ENCODE results near the gene VASH2.
"Not testable (repeated sequence)": the region's sequence is repeated elsewhere in the genome, so short reads cannot be mapped to it uniquely, and the experiment has no call there.

VASH2 gene

DNA sequence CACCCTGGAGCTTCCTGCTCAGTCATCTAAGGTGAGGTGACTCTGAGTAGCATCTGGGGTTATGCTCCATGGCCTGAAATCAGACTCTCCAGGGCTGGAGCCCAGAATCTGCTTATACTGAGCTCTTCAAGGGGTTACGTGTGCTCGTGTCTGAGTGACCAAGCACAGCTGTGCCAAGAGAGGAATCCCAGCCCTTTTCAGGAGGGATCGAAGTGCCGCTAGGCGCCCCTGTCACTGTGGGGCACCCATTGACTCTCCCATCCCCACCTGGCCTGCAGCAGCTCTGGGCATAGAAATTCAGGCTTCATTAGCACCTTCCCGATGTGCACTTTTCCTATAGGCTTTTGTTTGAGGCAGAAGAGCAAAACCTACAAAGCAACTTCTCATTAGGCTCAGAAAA lies 13.8 kb downstream of the VASH2 start:
- DNase-seq (ENCODE audit: insufficient read length, low spot score) (no peak), FAIRE-seq (no peak)
- no peak for TF ChIP-seq PAX5 (IDR thresholded peaks at IDR 0.05; ENCODE audit: insufficient read depth, low read length, severe bottlenecking)
- no peak for TF ChIP-seq POU2F2 (IDR thresholded peaks at IDR 0.05; ENCODE audit: low read depth, low read length)
- no peak for TF ChIP-seq POLR2A (IDR thresholded peaks at IDR 0.05; ENCODE audit: low read depth, low read length)
- no peak for TF ChIP-seq SPI1 (IDR thresholded peaks at IDR 0.05; ENCODE audit: low read depth, low read length)
- no peak for TF ChIP-seq POLR2AphosphoS5 (IDR thresholded peaks at IDR 0.05; ENCODE audit: low read depth, low read length)
- TF ChIP-seq TAF1 (IDR thresholded peaks at IDR 0.05; ENCODE audit: low read depth, low read length) = no peak

DNA sequence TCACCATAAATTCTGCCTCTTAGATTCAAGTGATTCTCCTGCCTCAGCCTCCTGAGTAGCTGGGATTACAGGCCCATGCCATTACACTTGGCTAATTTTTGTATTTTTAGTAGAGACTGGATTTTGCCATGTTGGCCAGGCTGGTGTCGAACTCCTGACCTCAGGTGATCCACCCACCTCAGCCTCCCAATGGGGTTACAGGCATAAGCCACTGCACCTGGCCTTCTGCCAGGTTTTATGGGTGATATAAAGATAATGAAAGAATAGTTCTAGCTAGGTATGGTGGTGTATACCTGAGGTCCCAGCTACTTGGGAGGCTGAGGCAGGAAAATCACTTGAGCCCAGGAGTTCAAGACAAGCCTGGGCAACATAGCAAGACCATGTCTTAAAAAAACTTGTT lies 14.7 kb downstream of the VASH2 start:
- not testable (repeated sequence) for FAIRE-seq; DNase-seq (ENCODE audit: insufficient read length, low spot score)

GRCh38 chr1:212966616-212967015 lies 16.3 kb downstream of the VASH2 start:
- FAIRE-seq = no peak
- DNase-seq (ENCODE audit: insufficient read length, low spot score) = no peak
- TF ChIP-seq SPI1 (IDR thresholded peaks at IDR 0.05; ENCODE audit: low read depth, low read length) (no peak), PAX5 (IDR thresholded peaks at IDR 0.05; ENCODE audit: insufficient read depth, low read length, severe bottlenecking) (no peak), POLR2AphosphoS5 (IDR thresholded peaks at IDR 0.05; ENCODE audit: low read depth, low read length) (no peak), POU2F2 (IDR thresholded peaks at IDR 0.05; ENCODE audit: low read depth, low read length) (no peak), TAF1 (IDR thresholded peaks at IDR 0.05; ENCODE audit: low read depth, low read length) (no peak), POLR2A (IDR thresholded peaks at IDR 0.05; ENCODE audit: low read depth, low read length) (no peak)

GRCh38 chr1:212967801-212968200 lies 17.5 kb downstream of the VASH2 start:
- TF ChIP-seq PAX5 (IDR thresholded peaks at IDR 0.05; ENCODE audit: insufficient read depth, low read length, severe bottlenecking) (no peak), POU2F2 (IDR thresholded peaks at IDR 0.05; ENCODE audit: low read depth, low read length) (no peak), POLR2AphosphoS5 (IDR thresholded peaks at IDR 0.05; ENCODE audit: low read depth, low read length) (no peak), SPI1 (IDR thresholded peaks at IDR 0.05; ENCODE audit: low read depth, low read length) (no peak), TAF1 (IDR thresholded peaks at IDR 0.05; ENCODE audit: low read depth, low read length) (no peak), POLR2A (IDR thresholded peaks at IDR 0.05; ENCODE audit: low read depth, low read length) (no peak)
- peak; percentile 87 for FAIRE-seq
- no peak for DNase-seq (ENCODE audit: insufficient read length, low spot score)

DNA sequence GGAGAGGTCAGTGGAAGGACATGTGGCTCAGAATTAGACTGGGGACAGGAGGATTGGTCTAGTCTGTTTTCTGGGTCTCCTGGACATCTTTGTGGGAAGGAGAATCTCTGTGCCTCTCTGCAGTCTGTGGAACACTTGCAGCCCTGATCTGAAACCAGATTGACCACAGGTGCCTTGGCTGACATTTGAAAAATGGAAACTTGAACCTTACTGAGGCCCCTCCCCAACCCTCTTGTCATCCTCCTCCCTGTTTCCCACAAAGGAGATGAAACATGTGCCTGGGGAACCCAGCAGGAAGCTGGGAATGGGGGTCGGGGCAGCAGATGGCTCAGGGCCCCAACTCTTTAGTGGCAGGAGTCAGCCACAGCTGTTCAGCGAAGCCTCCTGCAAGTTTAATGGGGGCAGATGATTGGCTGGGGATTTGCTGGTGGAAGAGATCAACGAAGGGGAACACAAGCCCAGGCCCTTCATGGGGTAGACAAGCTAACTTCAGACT lies 18.1 kb downstream of the VASH2 start:
- FAIRE-seq = peak; percentile 79
- TF ChIP-seq POU2F2 (IDR thresholded peaks at IDR 0.05; ENCODE audit: low read depth, low read length) (no peak), TAF1 (IDR thresholded peaks at IDR 0.05; ENCODE audit: low read depth, low read length) (no peak), PAX5 (IDR thresholded peaks at IDR 0.05; ENCODE audit: insufficient read depth, low read length, severe bottlenecking) (no peak), POLR2A (IDR thresholded peaks at IDR 0.05; ENCODE audit: low read depth, low read length) (no peak), POLR2AphosphoS5 (IDR thresholded peaks at IDR 0.05; ENCODE audit: low read depth, low read length) (no peak), SPI1 (IDR thresholded peaks at IDR 0.05; ENCODE audit: low read depth, low read length) (no peak)
- DNase-seq (ENCODE audit: insufficient read length, low spot score) = no peak

- no peak for FAIRE-seq
- DNase-seq (ENCODE audit: insufficient read length, low spot score) = no peak
Measured at GRCh38 chr1:212970085-212970484, 19.7 kb downstream of the VASH2 start.

DNA sequence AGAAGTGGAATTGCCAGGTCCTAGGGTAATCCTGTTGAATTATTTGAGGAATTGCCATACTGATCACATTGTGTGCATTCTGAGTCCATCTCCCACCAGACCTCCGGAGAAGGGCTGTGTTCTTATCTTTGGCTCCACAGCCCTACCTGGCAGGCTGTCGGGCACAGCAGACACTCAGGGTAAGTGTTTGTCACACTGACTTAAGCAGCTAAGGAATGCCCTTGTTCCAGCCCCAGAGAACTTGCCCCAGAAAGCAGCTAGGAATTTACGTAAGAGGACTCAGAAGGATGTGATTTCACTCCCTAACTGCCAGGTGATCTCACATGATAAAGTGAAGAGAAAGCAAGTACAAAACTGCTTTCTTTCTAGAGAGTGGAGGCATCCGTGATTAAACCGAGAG lies 21.0 kb downstream of the VASH2 start:
- FAIRE-seq (no peak), DNase-seq (ENCODE audit: insufficient read length, low spot score) (no peak)
- TF ChIP-seq POLR2AphosphoS5 (IDR thresholded peaks at IDR 0.05; ENCODE audit: low read depth, low read length) (no peak), TAF1 (IDR thresholded peaks at IDR 0.05; ENCODE audit: low read depth, low read length) (no peak), SPI1 (IDR thresholded peaks at IDR 0.05; ENCODE audit: low read depth, low read length) (no peak), PAX5 (IDR thresholded peaks at IDR 0.05; ENCODE audit: insufficient read depth, low read length, severe bottlenecking) (no peak), POLR2A (IDR thresholded peaks at IDR 0.05; ENCODE audit: low read depth, low read length) (no peak), POU2F2 (IDR thresholded peaks at IDR 0.05; ENCODE audit: low read depth, low read length) (no peak)

More at GRCh38 chr1:212970085-212970484, 19.7 kb downstream of the VASH2 start:
- TF ChIP-seq POLR2AphosphoS5 (IDR thresholded peaks at IDR 0.05; ENCODE audit: low read depth, low read length) = no peak
- no peak for TF ChIP-seq POU2F2 (IDR thresholded peaks at IDR 0.05; ENCODE audit: low read depth, low read length)
- no peak for TF ChIP-seq SPI1 (IDR thresholded peaks at IDR 0.05; ENCODE audit: low read depth, low read length)
- no peak for TF ChIP-seq POLR2A (IDR thresholded peaks at IDR 0.05; ENCODE audit: low read depth, low read length)
- TF ChIP-seq TAF1 (IDR thresholded peaks at IDR 0.05; ENCODE audit: low read depth, low read length) = no peak
- no peak for TF ChIP-seq PAX5 (IDR thresholded peaks at IDR 0.05; ENCODE audit: insufficient read depth, low read length, severe bottlenecking)

DNA sequence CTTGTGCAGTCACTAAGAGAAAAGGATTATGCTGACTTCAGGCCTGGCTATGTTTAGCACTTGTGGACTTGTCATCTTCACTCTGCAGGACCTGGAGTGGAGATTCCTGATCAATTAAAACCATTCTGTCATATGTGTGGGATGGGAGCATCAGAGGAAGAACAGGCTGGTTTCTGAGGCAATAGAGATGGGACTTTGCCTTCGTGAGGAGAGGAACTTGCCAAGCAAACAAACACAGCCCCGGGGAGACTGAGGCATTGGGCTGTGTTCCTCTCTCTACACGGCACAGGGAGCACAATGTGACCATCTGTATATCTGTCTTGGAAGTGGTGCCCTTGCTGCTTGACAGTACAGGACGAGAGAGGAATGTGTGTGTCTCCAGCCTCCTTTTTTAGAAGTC lies 23.1 kb downstream of the VASH2 start:
- no peak for FAIRE-seq
- TF ChIP-seq TAF1 (IDR thresholded peaks at IDR 0.05; ENCODE audit: low read depth, low read length) = no peak
- TF ChIP-seq POLR2AphosphoS5 (IDR thresholded peaks at IDR 0.05; ENCODE audit: low read depth, low read length) = no peak
- no peak for TF ChIP-seq PAX5 (IDR thresholded peaks at IDR 0.05; ENCODE audit: insufficient read depth, low read length, severe bottlenecking)
- no peak for TF ChIP-seq POU2F2 (IDR thresholded peaks at IDR 0.05; ENCODE audit: low read depth, low read length)
- TF ChIP-seq SPI1 (IDR thresholded peaks at IDR 0.05; ENCODE audit: low read depth, low read length) = no peak
- no peak for TF ChIP-seq POLR2A (IDR thresholded peaks at IDR 0.05; ENCODE audit: low read depth, low read length)

GRCh38 chr1:212973899-212974298 lies 23.6 kb downstream of the VASH2 start:
- no peak for DNase-seq (ENCODE audit: insufficient read length, low spot score)
- no peak for TF ChIP-seq PAX5 (IDR thresholded peaks at IDR 0.05; ENCODE audit: insufficient read depth, low read length, severe bottlenecking)
- no peak for TF ChIP-seq POLR2A (IDR thresholded peaks at IDR 0.05; ENCODE audit: low read depth, low read length)
- TF ChIP-seq POLR2AphosphoS5 (IDR thresholded peaks at IDR 0.05; ENCODE audit: low read depth, low read length) = no peak
- TF ChIP-seq TAF1 (IDR thresholded peaks at IDR 0.05; ENCODE audit: low read depth, low read length) = no peak
- TF ChIP-seq SPI1 (IDR thresholded peaks at IDR 0.05; ENCODE audit: low read depth, low read length) = no peak
- no peak for FAIRE-seq

More for the DNA sequence above, 23.1 kb downstream of the VASH2 start:
- DNase-seq (ENCODE audit: insufficient read length, low spot score) = no peak

- DNase-seq (ENCODE audit: insufficient read length, low spot score) (no peak), FAIRE-seq (no peak)
- no peak for TF ChIP-seq POU2F2 (IDR thresholded peaks at IDR 0.05; ENCODE audit: low read depth, low read length)
- no peak for TF ChIP-seq TAF1 (IDR thresholded peaks at IDR 0.05; ENCODE audit: low read depth, low read length)
- TF ChIP-seq SPI1 (IDR thresholded peaks at IDR 0.05; ENCODE audit: low read depth, low read length) = no peak
- no peak for TF ChIP-seq POLR2AphosphoS5 (IDR thresholded peaks at IDR 0.05; ENCODE audit: low read depth, low read length)
- no peak for TF ChIP-seq PAX5 (IDR thresholded peaks at IDR 0.05; ENCODE audit: insufficient read depth, low read length, severe bottlenecking)
- no peak for TF ChIP-seq POLR2A (IDR thresholded peaks at IDR 0.05; ENCODE audit: low read depth, low read length)
Measured at GRCh38 chr1:212974711-212975110, 24.4 kb downstream of the VASH2 start.
